ENCODE data around the gene CNP. TPM values are rescaled to one million over a fixed set of nuclear protein-coding genes. Genes with fewer than 3 reads are reported as not detected.

The CNP gene
- total RNA-seq, 1 experiment from 2014 or later, result 51.2 TPM

DNA sequence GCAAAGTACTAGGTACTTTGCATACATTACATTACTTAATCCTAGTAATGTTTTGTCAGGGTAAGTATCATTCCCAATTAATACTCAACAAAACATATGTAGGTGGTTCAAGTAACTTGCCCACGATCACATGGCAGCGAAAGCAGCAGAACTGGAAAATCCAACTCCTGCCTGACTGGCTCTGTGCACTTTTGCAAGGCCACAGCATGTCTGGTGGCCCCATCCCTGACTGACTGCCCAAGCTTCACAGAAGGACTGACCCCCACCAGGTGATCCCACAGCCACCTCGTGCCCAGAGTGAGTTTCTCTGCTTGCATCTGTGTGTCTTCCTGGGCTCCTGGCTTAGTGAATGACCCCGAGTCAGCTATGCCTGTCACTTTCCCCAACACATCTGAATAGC lies 11.4 kb downstream of the CNP start:
- Histone ChIP-seq H2AFZ (ENCODE audit: low read depth, low read length, poor library complexity, severe bottlenecking) (no peak overlapping the region), H3K79me2 (ENCODE audit: insufficient read depth, low read length) (no peaks in the 10 kb centered on the region), H3K4me3 (replicated peaks in 1 of 2; ENCODE audit: low read depth in 1 of 2, low read length in 2 of 2) (no peak overlapping the region), H3K4me1 (ENCODE audit: control insufficient read depth in 1 of 2, insufficient read depth in 2 of 2, low read length in 2 of 2) (0 out of 4 replicates have a peak, but pooled peaks cover 0 to 2% of the 10 kb centered on the region in 2 experiments), H3K9me2 (ENCODE audit: insufficient read depth) (no peaks in the 10 kb centered on the region), H3K36me3 (ENCODE audit: control insufficient read depth in 1 of 2, insufficient read depth in 2 of 2, low read length in 2 of 2) (peaks cover 45% of the 10 kb centered on the region in 2 experiments), H3K4me2 (ENCODE audit: low read length) (no peak overlapping the region), H3K9me3 (ENCODE audit: control insufficient read depth in 1 of 2, insufficient read depth in 1 of 2, low read depth in 1 of 2, low read length in 2 of 2) (no peaks in the 10 kb centered on the region), H3K9ac (ENCODE audit: low read length) (no peak overlapping the region), H3K27ac (ENCODE audit: low read depth, low read length) (no peak overlapping the region), H3K27me3 (ENCODE audit: insufficient read depth, low read length) (no peaks in the 10 kb centered on the region), H4K20me1 (ENCODE audit: insufficient read depth) (no peaks in the 10 kb centered on the region)
- DNase-seq (ENCODE audit: low read depth, low spot score) (no peak), ATAC-seq (no peak)
- ChIA-PET RAD21 (ENCODE audit: low non-redundant PET in 1 of 2, low total read pairs in 2 of 2, uncharacterized antibody in 2 of 2, unreplicated experiment in 2 of 2) (no interaction called here), CTCF (no interaction called here), POLR2A (no interaction called here)
- TF ChIP-seq, protein P1, sequence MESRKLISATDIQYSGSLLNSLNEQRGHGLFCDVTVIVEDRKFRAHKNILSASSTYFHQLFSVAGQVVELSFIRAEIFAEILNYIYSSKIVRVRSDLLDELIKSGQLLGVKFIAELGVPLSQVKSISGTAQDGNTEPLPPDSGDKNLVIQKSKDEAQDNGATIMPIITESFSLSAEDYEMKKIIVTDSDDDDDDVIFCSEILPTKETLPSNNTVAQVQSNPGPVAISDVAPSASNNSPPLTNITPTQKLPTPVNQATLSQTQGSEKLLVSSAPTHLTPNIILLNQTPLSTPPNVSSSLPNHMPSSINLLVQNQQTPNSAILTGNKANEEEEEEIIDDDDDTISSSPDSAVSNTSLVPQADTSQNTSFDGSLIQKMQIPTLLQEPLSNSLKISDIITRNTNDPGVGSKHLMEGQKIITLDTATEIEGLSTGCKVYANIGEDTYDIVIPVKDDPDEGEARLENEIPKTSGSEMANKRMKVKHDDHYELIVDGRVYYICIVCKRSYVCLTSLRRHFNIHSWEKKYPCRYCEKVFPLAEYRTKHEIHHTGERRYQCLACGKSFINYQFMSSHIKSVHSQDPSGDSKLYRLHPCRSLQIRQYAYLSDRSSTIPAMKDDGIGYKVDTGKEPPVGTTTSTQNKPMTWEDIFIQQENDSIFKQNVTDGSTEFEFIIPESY (IDR thresholded peaks at IDR 0.05; ENCODE audit: extremely low read depth, insufficient replicate concordance, low read length), result no peak
- TF ChIP-seq SRF (IDR thresholded peaks at IDR 0.05; ENCODE audit: low read depth) (no peak), SIN3A (IDR thresholded peaks at IDR 0.05; ENCODE audit: low read depth) (no peak), TCF7L2 (IDR thresholded peaks at IDR 0.05; ENCODE audit: borderline replicate concordance, extremely low read depth, insufficient read depth, insufficient read length) (no peak), YY1 (IDR thresholded peaks at IDR 0.05; ENCODE audit: extremely low read depth, insufficient replicate concordance, low read depth, low read length) (no peak), CBX3 (IDR thresholded peaks at IDR 0.05; ENCODE audit: low read depth) (no peak)
- BruUV-seq (replicated peaks), result no TSS peak
- intact Hi-C loops (cut with micrococcal nuclease), result no loop called here

DNA sequence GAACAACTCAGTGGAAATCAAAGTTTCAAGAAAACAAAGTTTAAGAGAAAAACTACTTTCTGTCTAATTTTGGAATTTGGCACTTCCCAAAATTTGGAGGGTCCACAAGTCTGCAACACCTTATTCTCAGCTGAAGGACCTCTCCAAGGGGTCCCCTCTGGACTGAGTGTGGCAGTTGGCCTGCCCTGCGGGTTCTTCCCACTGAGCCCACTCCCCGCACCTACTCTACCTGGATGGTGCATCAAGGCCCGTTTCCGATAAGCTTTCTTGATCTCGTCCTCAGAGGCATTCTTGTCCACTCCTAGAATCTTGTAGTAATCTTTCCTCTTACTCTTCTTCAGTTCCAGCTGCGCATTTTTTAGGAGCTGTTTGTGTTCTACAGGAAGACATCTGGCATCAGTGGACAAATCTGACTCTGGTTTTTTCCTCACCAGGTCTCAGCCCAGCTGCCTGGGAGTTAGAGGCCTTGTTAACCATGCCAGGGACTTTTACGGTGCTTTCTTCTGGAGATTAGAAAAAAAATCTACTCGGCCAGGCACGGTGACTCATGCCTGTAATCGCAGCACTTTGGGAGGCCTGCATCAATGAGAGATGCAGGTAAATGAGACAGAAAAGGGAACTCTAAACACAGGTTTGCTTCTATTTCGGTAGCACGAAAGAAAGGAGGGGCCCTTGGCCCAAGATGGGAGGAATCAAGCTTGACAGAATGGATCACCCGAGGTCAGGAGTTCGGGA lies 15.6 kb downstream of the CNP start:
- POLR2A ChIA-PET, result no interaction called here

More for the DNA sequence above, 15.6 kb downstream of the CNP start:
- ChIA-PET CTCF (no interaction called here), RAD21 (ENCODE audit: low non-redundant PET in 1 of 2, low total read pairs in 2 of 2, uncharacterized antibody in 2 of 2, unreplicated experiment in 2 of 2) (no interaction called here)
- Histone ChIP-seq H3K9me2 (ENCODE audit: insufficient read depth) (no peaks in the 10 kb centered on the region), H3K4me2 (ENCODE audit: low read length) (no peak overlapping the region), H3K79me2 (ENCODE audit: insufficient read depth, low read length) (no peaks in the 10 kb centered on the region), H3K4me1 (ENCODE audit: control insufficient read depth in 1 of 2, insufficient read depth in 2 of 2, low read length in 2 of 2) (0 out of 4 replicates have a peak, but pooled peaks cover 0 to 2% of the 10 kb centered on the region in 2 experiments), H3K27ac (ENCODE audit: low read depth, low read length) (no peak overlapping the region), H3K9ac (ENCODE audit: low read length) (no peak overlapping the region), H3K4me3 (replicated peaks in 1 of 2; ENCODE audit: low read depth in 1 of 2, low read length in 2 of 2) (no peak overlapping the region), H3K9me3 (ENCODE audit: control insufficient read depth in 1 of 2, insufficient read depth in 1 of 2, low read depth in 1 of 2, low read length in 2 of 2) (no peaks in the 10 kb centered on the region), H2AFZ (ENCODE audit: low read depth, low read length, poor library complexity, severe bottlenecking) (no peak overlapping the region), H4K20me1 (ENCODE audit: insufficient read depth) (no peaks in the 10 kb centered on the region), H3K27me3 (ENCODE audit: insufficient read depth, low read length) (no peaks in the 10 kb centered on the region), H3K36me3 (ENCODE audit: control insufficient read depth in 1 of 2, insufficient read depth in 2 of 2, low read length in 2 of 2) (peaks cover 41 to 47% of the 10 kb centered on the region in 2 experiments)
- intact Hi-C loops (cut with micrococcal nuclease), result no loop called here
- no TSS peak for BruUV-seq (replicated peaks)
- ATAC-seq (no peak), DNase-seq (ENCODE audit: low read depth, low spot score) (no peak)
- no peak for TF ChIP-seq POLR2A (IDR thresholded peaks at IDR 0.05; ENCODE audit: borderline replicate concordance, extremely low read depth, insufficient read depth, insufficient read length)
- TF ChIP-seq POLR2AphosphoS5 (IDR thresholded peaks at IDR 0.05; ENCODE audit: low read depth, low read length), result no peak
- no peak for TF ChIP-seq EZH2 (IDR thresholded peaks at IDR 0.05)
